Non-pigmented ciliary epithelial cell (primary cell): ENCODE results near the gene ZCCHC24.
A peak's percentile ranks its signal among the peaks of the same experiment; 100 is the strongest.

ENCODE experiments used
- DNase-seq: peaks from one replicate; pipeline ENCODE4 v3.0.0-alpha.2; 2010; ENCODE audit warnings: low read depth

ZCCHC24 gene

DNA sequence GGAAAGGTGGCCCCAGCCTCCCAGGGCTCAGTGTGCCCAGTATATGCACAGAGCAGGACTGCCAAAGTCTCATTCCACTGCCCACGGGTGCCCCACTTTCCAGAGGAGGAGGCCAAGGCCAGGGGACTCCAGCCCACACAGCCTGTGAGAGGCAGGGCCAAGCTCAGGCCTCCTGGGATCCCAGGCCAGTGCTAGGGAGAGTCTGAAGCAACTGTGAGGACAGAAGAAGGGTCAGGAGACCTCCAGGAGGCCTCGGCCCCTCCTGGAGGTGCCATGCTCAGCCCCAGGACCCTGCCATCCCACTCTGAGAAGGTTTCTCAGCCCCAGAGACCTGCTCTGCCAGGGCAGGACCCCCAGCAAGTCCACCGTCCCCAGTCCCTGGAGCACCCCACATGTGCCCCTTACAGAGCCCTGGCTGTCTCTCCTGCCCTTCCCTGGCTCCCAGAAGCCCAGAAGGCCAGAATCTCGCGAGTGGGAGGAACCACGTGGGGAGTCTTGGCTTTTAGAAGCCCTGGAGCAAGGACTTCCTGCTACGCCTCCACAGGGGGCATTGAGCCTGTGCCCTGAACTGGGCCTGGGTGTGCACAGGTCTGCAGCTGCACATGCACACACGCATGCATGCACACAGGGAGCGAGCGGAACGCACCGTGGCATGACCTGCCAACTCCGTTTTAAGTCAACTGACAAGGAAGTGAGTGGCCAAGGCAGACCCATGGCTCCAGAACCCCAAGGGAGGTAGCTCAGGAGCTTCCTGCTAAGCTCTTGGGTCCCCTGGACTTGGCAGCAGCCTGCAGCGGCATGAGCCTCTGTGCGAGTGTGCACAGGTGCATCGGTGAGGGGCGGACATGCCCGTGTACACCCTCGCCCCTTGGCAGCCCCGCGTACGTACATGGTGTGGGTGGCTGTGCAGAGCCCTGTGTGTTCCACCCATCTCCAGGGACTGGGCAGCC lies 33.6 kb downstream of the ZCCHC24 start:
- no peak for DNase-seq

DNA sequence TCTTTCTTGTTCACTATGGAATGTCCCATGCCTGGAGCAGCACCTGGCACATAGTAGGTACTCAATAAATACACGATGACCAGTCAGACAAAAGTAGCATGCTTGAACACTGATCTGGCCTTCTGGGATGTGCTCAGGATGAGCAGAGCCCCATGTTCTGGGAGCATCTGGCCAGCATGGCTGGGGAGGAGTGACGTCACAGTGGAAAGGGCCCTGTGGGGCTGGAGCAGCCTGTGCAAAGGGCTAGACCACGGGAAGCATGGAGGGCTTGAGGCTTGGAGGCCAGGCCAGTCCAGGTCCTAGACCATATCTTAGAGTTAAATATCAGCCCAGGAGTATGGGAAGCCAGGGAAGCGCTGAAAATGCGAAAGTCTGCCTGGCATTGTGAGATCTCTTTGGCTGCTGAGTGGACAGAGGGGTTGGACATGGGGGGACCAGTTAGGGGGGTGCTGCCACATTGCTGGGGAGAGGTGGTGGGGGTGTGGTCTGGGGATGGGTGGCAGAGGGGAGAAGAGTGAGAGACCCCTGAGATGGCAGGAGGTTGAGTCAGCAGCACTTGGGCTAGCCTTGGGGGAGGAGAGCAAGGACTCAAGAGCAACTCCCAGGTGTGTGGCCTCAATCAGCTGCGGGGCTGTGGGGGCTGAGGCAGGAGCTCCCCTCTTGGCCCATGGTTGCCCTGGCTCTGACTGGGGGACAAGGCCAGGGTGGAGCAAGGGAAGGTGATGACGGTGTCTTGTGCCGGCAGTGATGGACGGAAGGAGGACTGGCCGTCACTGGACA lies 34.9 kb downstream of the ZCCHC24 start:
- no peak for DNase-seq

DNA sequence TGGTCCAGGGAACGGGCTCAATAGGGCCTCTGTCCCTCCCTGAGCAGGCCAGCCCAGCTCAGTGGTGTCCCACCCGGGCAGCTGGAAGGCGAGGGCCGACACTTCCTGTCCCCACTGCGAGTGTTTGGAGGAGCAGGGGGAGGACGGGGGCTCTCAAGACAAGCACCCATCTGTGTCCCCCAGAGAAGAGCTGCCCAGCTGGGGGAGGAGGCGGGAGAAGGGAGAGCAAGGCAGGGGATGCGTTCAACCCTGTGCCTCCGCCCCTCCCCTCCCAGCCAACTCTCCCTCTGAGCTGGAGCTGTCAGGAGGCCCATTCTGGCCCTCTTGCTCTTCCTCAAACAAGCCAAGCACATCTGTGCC lies 35.7 kb downstream of the ZCCHC24 start:
- DNase-seq: no peak

DNA sequence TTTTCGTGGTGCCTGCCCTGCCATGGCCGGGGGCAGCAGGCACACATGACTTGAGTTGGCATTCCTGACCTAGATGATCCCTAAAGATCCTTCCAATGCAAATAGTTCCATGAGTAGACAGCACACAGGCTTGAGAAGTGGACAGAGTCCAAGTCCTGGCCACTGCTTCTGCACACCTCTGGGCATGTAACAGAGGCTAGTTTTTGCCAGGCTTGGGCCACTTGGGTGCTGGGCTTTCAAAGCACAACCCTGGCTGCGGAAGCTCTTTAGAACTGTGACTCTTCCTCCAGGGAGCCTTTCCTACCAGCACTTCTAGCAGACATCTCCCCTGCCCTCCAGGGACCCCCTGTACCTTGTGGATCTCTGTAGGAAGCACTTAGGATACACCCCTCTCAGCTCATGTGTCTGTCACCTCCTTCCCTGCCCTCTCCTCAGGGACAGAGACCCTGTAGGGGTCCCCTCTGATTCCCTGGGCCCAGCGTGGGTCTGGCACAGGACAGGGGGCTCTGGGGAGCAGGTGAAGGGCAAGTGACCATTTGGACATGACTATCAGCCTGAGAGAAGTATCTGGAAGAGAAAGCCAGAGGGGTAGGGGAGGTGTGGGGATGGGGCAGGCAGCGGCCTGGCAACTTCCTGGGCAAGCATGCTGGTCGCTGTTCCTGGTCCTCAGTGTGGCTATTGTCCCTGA lies 36.2 kb downstream of the ZCCHC24 start:
- DNase-seq: no peak

DNA sequence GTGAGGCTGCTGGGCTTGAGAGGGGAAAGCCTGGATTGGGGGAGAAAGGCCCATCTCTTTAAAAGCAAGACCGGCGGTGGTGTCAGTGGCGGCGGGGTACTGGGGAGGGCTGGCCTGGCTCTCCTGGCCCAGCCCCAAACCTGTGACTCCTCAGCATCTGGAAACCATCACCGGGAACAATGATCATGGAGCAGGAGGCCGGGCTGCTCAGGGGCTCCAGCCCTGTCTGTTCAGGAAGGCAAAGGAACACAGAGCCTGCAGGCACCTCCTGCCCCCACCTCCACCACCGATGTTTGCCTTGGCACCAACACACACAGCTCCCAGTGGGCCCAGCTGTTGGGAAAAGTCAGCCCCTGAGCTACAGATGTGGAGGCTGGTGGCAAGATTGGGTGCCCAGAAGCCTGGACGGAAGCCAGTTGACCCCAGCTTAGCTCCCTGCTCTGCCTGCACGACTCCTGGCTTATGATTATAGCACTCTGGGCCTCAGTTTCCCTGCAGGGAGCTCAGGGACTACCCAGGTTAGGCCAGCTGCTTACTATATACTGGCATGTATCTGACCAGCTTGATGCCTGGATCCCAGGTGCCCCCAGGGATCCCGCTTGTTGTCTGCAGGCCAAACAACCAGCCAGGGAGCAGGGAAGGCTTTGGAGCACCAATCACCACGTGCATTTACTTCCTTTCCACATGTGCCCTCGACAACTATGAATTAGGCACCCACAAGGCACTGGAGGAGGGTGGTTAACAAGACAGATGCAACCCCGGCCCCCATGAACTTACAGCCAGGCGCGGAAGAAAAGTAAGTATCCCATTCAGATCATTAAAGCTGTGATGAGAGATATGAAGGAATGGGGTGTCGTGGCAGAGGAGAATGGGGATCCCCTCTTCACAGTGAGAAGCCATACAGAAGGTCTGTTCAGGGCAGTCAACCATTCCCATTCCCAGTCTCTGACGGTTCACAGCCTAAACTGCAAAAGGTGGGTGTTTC lies 37.3 kb downstream of the ZCCHC24 start:
- DNase-seq: no peak

DNA sequence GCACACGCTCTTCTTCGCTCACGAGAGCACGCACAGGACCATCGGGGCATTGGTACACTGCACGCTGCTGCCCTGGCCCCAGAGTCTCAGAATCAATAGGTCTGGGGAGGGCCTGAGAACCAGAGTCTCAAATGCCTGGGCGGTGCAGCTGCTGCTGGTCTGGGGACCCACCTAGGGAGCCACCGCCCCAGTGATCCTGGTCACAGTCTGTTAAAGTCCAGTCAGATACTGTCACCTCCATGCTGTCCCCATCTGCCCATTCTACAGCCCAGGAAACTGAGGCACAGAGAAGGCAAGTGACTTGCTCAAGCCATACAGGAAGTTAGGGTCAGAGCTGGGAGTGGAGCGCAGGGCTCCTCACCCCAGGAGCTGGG lies 38.0 kb downstream of the ZCCHC24 start:
- DNase-seq: no peak

DNA sequence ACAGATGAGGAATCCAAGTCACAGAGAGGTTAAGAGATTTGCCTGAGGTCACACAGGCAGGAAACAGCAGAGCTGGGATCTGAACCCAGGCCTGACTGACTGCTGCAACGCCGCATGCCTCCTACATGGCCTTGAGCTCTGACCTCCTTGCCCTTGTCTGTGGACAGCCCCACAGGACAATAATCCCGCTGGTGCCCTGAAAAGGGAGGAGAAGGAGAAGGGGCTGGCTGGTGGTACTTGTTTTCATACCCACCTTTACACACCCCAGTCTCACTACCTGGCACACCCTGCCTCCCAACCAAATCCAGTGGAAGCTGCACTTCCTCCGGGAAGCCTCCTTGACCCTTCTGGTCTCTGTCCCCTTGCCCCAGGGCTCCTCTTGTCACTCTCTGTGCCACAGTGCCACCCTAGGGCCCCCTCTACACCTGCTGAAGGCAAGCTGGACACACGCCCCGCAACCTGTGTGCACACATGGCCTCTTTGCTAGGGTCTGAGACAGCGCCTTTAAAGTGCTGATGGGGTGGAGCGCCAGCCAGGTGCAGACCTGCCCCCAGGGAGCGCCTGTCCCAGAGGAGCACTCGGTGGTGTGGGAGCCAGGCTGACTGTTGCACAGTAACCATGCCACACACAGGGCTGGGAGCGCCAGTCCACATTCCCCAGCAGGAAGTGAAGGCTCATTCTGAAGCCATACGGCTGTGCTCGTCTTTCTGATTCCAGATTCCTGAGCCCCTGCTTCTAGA lies 38.6 kb downstream of the ZCCHC24 start:
- no peak for DNase-seq

DNA sequence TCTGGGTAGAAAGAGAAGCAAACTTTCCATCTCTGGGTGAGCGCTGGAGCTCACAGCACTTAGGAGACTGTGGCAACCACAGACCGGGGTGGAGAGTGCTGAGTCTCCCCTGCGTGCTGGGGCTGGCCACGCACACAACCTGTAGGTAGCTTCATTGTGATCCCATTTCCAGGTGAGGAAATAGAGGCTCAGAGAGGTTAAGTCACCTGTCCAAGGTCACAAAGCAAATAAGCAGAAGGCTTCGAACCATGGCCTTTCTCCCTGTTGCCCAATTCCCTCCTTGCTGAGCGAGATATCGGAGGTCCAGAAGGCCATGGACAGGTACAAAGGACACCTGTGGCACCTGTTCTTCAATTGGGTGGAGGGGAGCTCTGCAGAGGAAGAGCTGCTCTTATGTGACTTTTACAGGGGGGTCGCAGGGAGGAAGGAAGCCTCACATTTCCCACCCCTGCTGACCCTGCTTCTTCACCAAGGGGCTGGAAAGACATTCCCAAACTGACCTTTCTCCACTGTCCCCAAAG lies 39.4 kb downstream of the ZCCHC24 start:
- DNase-seq: no peak

DNA sequence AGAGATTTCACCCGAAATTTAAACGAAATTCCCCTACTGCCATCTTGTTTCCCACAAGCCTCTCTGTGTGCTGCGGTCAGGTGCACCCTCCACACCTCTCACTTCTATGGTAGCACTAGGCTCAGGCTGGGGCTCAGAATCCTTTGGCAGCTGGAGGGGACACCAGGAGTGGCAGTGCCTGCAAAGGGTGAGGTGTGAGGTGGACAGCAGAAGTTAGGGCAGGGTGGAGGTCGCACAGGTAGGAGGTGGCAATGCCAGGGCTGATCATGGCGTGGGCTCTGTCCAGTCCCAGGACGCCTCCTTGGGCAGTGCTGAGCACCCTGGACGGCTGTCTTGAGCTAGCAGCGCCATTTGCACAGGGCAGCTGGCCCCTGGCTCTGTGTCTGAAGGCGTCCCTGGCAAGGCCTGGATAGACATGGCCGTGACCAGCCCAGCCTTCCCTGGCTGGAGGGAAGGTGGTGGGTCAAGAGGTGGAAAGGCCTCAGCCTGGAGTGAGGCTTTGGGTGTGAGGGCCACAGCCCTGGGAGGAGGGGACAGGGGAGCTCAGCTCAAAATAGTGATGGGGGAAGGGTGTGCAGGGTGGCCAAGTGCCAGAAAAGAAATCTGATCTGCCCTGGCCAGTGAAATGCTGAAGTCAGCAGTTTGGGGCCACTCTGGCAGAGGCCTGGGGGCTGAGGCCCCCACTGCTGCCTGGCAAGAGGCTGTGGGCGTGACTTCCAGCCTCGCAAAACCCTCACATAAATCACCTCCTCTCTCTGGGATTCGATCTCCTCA lies 40.0 kb downstream of the ZCCHC24 start:
- no peak for DNase-seq

DNA sequence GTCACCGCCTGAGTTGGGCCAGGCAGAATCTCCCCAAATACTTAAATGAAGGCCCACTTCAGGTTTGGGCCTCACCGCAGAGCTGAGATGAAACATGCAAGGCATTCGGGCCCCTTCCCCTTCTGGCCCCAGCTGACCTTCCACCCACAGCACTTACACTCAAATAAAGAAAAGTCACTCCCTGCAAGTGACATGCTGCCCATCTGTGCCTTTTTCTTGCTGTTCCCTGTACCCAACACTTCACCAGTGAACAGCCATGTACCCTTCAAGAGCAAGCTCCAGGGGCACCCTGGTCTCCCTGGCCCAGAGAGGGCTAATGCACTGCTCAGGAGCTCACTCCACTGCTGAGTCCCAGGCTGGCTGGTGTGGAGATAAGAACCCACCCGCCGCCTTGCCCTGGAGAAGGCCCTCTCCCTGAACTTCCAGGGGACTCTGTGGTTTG lies 40.7 kb downstream of the ZCCHC24 start:
- no peak for DNase-seq

DNA sequence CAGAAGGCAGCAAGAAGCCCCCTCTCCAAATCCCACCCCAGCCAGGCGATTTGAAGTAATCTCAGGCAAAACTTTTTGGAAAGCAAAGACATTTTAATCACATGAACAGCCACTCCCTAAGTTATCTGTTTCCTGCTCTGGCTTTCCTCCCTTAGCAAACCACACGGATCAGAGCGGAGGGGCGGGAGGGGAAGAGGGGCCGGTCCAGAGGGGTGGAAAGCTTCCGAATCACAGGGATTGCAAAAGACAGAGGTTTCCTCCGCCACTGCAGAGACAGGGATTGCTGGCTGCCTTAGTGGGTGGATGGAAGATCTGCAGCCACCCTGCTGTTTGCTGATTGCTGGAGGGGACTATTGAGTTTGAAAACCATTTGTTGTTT lies 41.2 kb downstream of the ZCCHC24 start:
- peak; percentile 37 for DNase-seq

DNA sequence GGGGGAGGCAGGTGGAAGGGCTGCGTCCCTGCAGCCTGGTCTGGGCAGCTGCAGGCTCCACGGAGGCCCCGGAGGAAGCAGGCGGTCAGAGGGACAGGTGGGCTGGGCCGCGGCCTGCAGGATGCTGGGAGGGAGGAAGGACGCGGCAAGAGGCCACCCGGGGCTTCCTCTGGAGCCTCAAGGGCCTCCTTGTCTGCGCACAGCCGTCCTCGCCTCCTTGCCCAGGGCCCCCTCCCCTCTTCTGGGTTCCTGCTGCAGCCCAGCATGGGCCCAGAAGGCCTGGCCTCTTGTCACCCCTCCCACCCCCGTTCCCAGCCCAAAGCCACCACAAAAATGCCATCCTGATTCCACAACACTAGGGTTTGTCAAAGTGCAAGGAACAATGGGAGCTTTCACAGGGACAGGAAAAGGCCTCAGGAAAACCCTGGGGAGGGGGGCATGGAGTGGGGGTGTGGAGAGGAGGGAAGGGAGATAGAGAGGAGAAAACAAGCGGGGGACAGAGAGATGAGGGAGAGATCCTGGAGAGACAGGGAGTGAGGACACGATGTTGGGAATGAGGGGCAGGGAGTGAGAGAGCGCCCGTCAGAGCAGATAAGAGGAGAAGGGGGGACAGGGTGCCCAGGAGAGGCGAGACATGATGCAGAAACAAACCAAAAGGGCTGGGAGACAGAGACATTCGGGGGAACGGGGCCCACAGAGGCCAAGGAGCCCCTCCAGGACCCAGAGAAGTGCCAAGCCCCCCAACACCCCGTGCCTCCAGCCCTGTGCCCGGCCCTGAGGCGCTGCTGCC lies 41.8 kb downstream of the ZCCHC24 start:
- DNase-seq: no peak

DNA sequence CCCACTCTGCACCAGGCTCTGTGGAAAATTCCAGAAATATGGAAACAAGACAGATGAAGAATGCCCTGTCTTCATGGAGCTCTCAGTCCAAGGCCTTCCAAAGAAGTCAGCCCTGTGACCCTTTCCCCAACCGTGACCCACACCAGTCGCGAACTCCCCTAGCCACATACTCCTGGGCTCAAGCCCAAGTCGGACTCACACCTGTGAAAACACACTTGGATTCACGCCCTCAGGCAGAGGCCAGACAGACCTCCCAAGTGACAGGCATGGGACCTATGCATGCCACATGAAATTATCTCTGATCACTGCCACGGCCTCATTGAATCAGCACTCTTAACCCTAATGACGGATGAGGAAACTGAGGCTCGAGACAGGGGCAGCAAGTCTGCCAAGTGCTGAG lies 42.5 kb downstream of the ZCCHC24 start:
- DNase-seq: no peak

DNA sequence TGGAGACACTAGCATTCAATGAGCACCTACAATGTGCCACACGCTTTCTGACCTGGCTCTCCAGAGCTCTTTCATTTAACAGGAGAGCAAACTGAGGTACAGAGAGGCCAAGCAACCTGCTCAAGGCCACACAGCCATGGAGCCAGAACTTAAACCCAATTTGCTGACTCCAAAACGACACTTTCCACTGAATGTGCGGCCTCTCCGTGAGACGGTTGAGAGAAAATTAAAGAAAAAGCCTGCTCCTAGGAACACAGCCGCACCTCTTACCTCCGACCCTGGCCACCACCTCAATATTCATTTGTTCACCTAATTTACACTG lies 42.8 kb downstream of the ZCCHC24 start:
- no peak for DNase-seq

DNA sequence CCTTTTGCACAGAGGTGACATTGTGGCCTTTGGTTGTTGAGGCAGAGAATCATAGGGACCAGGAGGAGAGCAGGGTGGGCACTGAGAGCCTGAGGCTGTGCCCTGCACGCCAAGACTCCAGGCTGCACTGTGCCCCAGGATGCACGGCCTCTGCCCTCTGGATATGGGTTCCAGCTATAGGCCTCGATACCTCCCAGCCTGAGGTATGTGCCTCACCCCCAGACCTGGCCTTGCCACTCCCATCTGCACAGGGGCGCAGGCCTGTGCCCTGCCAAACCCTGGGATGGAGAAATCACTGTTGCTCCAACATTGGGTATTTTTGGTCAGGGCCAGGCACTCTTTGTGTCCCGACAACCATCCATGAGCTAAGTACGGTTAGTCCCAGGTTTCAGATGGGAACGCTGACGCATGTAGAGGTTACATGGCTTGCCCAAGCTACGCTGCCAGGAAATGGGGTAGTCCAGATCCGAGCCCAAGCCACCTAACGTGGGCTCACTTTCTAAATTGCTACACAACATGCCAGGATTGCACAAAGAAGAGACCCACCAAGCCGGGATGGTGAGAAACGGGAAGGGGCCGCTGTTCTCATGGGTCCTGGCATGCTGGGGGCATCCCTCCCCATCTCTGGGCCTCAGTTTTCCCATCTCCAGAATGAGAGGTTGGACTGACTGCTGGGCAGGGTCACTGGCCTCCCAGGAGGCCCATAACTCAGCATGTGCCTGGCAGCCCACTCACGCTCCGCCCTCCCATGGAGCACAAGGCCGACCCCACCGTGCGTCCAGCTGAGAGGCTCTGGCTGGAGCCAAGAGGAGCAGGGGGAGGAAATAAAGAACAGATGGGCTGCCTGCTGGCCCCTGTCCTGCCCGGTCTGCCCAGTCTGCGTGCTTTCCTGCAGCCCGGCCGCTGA lies 44.2 kb downstream of the ZCCHC24 start:
- no peak for DNase-seq

DNA sequence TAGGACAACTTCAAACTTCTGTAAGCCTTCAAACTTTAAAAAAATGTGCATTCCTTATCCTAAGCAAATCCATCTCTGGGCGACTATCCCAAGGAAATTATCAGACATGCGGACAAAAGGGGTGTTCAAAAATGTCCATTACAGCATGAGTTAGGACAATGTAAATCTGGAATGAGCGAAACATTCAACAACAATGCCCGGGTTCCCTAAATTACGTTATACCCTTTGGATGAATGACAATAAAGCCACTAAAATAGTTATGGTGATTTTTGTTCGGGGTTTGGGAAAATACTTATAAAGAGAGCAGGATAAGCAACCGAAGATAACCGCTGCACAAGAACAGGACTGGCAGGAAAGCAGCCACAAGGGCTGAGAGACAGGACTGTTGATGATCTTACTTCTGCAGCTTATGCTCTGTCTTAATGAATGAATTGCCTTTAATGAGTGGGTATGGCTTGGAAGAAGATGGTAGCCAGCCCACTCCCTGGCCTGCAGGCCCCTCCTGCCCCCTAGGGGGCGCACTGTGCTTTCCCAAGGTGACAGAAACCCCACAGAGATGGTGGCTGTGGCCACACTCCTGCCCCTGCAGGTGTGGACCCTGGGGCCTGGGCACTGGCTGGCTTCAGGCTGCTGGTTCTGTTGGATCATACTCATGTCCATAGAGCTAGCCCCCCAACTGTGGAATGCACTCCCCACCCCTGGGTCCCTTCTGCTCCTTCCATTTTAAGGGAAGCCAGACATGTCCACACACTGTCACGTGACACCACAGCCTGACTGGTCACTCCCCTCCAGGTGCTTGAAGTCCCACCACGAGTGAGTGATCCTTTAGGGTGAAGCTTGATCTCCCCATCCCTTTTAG lies 45.0 kb downstream of the ZCCHC24 start:
- no peak for DNase-seq

DNA sequence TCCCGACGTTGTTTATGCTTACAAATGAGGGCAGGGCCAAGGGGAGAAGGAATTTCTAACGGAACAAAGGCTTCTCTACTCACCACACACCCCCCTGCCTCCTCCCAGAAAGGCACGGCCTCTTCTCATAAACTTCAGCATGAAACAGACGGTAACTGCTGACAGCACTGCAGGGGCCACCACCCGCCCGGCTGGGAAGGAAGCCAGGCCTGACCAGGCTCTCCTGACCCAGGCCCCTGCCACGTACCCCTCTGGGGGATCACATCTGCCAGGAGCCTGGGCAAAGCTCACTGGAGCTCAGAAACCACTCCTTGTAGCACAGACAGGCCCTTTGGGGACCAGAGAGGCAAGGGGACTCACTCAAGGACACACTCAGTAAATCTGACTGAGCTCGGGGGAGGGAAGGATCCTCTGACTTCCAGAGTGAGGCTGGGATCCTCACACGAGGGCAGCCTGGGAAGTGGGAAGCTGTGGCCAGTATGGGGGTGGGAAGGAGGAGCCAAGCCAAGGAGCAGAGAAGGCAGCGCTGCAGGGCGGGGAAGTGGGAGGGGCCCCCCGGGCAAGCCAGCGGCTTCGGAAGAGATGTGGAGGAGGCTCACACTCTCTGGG lies 46.1 kb downstream of the ZCCHC24 start:
- DNase-seq: peak; percentile 72
